HG03442 (cell line): ENCODE results near the gene NTSR1.

Experiments used
- ATAC-seq: cut with Tn5 transposase; IDR thresholded peaks from one replicate; pipeline ENCODE4 v1.9.1; 2021; ENCODE audit warnings: mild to moderate bottlenecking, moderate library complexity; ENCODE audit not compliant: unreplicated experiment

NTSR1 gene

GRCh38 chr20:62811720-62812119, 103.1 kb downstream of the NTSR1 start:
- no peak for ATAC-seq
